ENCODE data around the gene C10orf71.

C10orf71 gene

GRCh38 chr10:49314806-49315205, 15.8 kb downstream of the C10orf71 start:
- H3K27ac ChIP-seq: no peak overlapping the region
- no peak for TF ChIP-seq CTCF (conservative IDR thresholded peaks at IDR 0.05)

GRCh38 chr10:49318028-49318427, 19.1 kb downstream of the C10orf71 start:
- no peak overlapping the region for H3K27ac ChIP-seq
- TF ChIP-seq CTCF (conservative IDR thresholded peaks at IDR 0.05): no peak

- no peak overlapping the region for H3K27ac ChIP-seq
- TF ChIP-seq CTCF (conservative IDR thresholded peaks at IDR 0.05): no peak
These were observed 19.8 kb downstream of the C10orf71 start for GRCh38 chr10:49318755-49319154.

- no peak overlapping the region for H3K27ac ChIP-seq
- TF ChIP-seq CTCF (conservative IDR thresholded peaks at IDR 0.05): no peak
These were observed 20.2 kb downstream of the C10orf71 start for GRCh38 chr10:49319206-49319605.

- no peak overlapping the region for H3K27ac ChIP-seq
- no peak for TF ChIP-seq CTCF (conservative IDR thresholded peaks at IDR 0.05)
These were observed 21.2 kb downstream of the C10orf71 start for GRCh38 chr10:49320191-49320590.

GRCh38 chr10:49321021-49321420, 22.1 kb downstream of the C10orf71 start:
- TF ChIP-seq CTCF (conservative IDR thresholded peaks at IDR 0.05): no peak
- H3K27ac ChIP-seq: no peak overlapping the region

- no peak overlapping the region for H3K27ac ChIP-seq
- TF ChIP-seq CTCF (conservative IDR thresholded peaks at IDR 0.05): no peak
These were observed 23.6 kb downstream of the C10orf71 start for GRCh38 chr10:49322371-49323170.
